ENCODE data around the gene MAZ.
"Not testable (repeated sequence)": the region's sequence is repeated elsewhere in the genome, so short reads cannot be mapped to it uniquely, and the experiment has no call there.

The MAZ gene

DNA sequence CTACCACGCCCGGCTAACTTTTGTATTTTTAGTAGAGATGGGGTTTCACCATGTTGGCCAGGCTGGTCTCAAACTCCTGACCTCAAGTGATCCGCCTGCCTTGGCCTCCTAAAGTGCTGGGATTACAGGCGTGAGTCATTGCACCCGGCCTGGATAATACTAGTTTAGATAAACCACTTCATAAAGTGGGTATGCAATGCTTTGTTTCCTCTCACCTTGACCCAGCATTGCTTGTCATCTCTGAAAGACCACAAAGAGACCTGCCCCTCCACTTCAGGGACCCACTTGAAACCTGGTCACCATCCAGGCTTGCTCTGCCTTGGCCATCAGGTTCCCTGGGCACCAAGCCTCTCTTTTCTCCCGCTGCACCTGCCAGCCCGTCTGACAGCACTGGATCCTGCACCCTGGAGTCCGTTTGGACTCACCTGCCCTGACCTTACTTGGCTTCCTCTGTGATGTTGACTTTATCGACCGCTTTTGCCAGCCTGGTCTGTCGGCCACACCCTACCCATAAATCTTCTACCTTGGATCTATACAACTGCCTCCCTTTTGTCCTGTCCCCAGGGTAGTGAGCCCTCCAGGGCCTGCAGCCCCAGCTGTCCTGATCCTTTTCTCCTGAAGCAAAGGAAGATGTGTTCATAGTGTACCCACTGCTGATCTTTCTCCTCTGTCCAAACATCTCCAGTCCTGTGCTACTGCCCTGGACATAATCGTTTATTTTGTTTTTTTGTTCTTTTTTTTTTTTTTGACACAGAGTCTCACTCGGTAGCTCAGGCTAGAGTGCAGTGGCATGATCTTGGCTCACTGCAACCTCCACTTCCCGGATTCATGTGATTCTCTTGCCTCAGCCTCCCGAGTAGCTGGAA is 40.9 kb upstream of the MAZ start:
- TF ChIP-seq, protein P1, sequence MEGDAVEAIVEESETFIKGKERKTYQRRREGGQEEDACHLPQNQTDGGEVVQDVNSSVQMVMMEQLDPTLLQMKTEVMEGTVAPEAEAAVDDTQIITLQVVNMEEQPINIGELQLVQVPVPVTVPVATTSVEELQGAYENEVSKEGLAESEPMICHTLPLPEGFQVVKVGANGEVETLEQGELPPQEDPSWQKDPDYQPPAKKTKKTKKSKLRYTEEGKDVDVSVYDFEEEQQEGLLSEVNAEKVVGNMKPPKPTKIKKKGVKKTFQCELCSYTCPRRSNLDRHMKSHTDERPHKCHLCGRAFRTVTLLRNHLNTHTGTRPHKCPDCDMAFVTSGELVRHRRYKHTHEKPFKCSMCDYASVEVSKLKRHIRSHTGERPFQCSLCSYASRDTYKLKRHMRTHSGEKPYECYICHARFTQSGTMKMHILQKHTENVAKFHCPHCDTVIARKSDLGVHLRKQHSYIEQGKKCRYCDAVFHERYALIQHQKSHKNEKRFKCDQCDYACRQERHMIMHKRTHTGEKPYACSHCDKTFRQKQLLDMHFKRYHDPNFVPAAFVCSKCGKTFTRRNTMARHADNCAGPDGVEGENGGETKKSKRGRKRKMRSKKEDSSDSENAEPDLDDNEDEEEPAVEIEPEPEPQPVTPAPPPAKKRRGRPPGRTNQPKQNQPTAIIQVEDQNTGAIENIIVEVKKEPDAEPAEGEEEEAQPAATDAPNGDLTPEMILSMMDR (IDR thresholded peaks at IDR 0.05; ENCODE audit: low read depth, low read length, missing control alignments): no peak
- no peak overlapping the region for H3K4me3 ChIP-seq (ENCODE audit: low read depth, low read length)
- no peak for DNase-seq (ENCODE audit: low read depth)

DNA sequence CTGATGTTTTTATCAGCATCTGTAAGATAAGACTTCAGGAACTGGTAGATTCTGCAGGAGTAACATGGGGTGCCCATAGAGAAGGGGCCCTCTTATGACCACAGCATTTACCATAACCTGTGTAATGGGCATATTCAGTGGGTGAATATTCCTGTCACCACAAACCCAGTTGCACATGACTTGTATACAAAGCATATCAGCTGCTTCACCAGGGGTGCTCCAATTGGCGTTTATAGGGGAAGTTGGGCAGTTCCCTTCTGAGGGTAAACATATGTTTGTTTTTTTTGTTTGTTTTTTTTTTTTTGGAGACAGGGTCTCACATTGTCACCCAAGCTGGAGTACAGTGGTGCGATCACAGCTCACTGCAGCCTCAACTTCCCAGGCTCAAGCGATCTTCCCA is 39.8 kb upstream of the MAZ start:
- H3K4me3 ChIP-seq (ENCODE audit: low read depth, low read length): no peak overlapping the region
- TF ChIP-seq, protein P1 (IDR thresholded peaks at IDR 0.05; ENCODE audit: low read depth, low read length, missing control alignments): no peak
- no peak for DNase-seq (ENCODE audit: low read depth)

GRCh38 chr16:29767062-29767461 is 39.3 kb upstream of the MAZ start:
- H3K4me3 ChIP-seq (ENCODE audit: low read depth, low read length): no peak overlapping the region
- no peak for DNase-seq (ENCODE audit: low read depth)
- TF ChIP-seq, protein P1 (IDR thresholded peaks at IDR 0.05; ENCODE audit: low read depth, low read length, missing control alignments): no peak

- no peak overlapping the region for H3K4me3 ChIP-seq (ENCODE audit: low read depth, low read length)
- no peak for DNase-seq (ENCODE audit: low read depth)
- TF ChIP-seq, protein P1 (IDR thresholded peaks at IDR 0.05; ENCODE audit: low read depth, low read length, missing control alignments): no peak
These were observed 36.8 kb upstream of the MAZ start for GRCh38 chr16:29769507-29769906.

DNA sequence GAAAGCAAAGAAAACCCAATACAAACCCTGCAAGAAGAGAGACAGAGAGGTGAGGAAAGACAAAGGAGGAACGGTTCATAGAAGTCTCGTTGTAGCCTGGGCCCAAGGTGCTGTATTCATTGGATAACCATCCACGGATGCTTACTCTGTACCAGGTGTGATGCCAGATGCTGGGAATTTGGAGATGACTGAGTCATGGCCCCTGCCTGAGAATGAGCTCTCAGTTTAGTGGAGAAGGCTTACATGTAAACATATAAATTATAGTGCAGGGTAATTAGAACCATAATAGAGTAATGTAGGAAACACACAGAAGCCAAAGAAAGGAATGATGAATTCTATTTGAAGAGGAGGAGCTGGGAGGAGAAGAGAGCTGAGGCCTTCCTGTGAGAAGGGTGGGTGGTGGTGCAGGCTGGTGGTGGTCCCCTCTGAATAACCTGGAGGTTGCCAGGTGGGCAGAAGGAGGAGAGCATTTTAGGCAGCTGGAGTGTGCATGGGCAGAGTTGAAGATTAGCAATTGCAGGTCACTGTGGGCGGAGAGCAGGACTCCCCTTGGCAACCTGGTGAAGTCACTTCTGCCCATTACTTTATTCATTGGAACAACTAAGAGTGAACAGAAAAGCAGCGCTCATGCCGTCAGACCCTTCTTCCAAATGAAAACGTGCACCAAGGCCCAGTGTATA is 35.9 kb upstream of the MAZ start:
- no peak overlapping the region for H3K4me3 ChIP-seq (ENCODE audit: low read depth, low read length)
- TF ChIP-seq, protein P1 (IDR thresholded peaks at IDR 0.05; ENCODE audit: low read depth, low read length, missing control alignments): no peak
- DNase-seq (ENCODE audit: low read depth): no peak

DNA sequence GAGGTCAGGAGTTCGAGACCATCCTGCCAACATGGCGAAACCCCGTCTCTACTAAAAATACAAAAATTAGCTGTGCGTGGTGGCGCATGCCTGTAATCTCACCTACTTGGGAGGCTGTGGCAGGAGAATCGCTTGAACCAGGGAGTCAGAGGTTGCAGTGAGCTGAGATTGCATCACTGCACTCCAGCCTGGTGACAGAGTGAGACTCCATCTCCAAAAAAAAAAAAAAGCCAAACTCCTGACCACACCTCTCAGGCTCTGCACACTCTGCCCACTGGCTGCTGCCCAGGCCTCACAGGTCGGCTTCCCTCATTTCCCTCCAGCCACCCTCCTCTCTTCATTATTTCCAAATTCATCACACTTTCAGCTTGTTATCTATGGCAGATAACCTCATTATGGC is 34.0 kb upstream of the MAZ start:
- not testable (repeated sequence) for DNase-seq (ENCODE audit: low read depth); H3K4me3 ChIP-seq (ENCODE audit: low read depth, low read length)

DNA sequence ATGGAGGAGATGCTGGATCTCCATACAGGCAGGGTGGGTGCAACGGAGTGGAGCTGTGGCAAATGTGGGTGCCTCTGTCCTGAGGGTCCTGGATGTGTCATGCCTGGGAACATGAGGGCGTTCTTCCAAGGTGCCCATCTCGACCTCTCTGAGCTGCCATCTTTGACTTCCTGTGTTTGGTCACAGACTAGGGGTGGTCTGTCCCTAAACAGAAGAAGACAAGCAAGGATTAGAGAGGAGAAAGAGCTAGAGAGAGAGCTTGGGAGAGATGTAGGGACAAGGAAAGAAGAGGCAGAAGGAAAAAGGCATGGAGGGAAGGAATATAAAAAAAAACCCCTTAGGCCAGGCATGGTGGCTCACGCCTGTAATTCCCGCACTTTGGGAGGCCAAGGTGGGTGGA is 31.6 kb upstream of the MAZ start:
- TF ChIP-seq, protein P1 (IDR thresholded peaks at IDR 0.05; ENCODE audit: low read depth, low read length, missing control alignments): no peak
- no peak for DNase-seq (ENCODE audit: low read depth)
- no peak overlapping the region for H3K4me3 ChIP-seq (ENCODE audit: low read depth, low read length)

Measured in GM12864 (cell line).